Dermis microvascular lymphatic vessel endothelial cell (primary cell): ENCODE results near the gene NFE2L3. TPM values are rescaled to one million over a fixed set of nuclear protein-coding genes. Genes with fewer than 3 reads are reported as not detected.
A peak's percentile ranks its signal among the peaks of the same experiment; 100 is the strongest.
"Not testable (repeated sequence)": the region's sequence is repeated elsewhere in the genome, so short reads cannot be mapped to it uniquely, and the experiment has no call there.

Experiments used
- DNase-seq, 2 donors: peaks; one replicate each; pipeline versions ENCODE4 v3.0.0 to v3.0.0-alpha.2; 2010; ENCODE audit warnings: low read depth in 2 of 2
- total RNA-seq: library from RNA; depleted of rRNA; stranded (reverse); fragments of >200 nt; gene quantifications from 2 replicates; pipeline ENCODE4 v1.2.1, GENCODE V29; 2014

NFE2L3 gene
- total RNA-seq, 1 donor from 2014 or later: 16.2 TPM

GRCh38 chr7:26186364-26187311 is 34.6 kb downstream of the NFE2L3 start:
- no peak for DNase-seq

- DNase-seq: no peak
These were observed 35.6 kb downstream of the NFE2L3 start for GRCh38 chr7:26187380-26188205.

- no peak for DNase-seq
These were observed 36.4 kb downstream of the NFE2L3 start for GRCh38 chr7:26188206-26188956.

- DNase-seq: no peak
These were observed 37.1 kb downstream of the NFE2L3 start for GRCh38 chr7:26188957-26189541.

GRCh38 chr7:26189697-26190096 is 37.7 kb downstream of the NFE2L3 start:
- no peak for DNase-seq

- DNase-seq: no peak
These were observed 38.4 kb downstream of the NFE2L3 start for GRCh38 chr7:26190417-26190869.

GRCh38 chr7:26191233-26191973 is 39.4 kb downstream of the NFE2L3 start:
- no peak for DNase-seq

- DNase-seq: no peak
These were observed 40.0 kb downstream of the NFE2L3 start for GRCh38 chr7:26191974-26192479.

GRCh38 chr7:26192485-26193087 is 40.6 kb downstream of the NFE2L3 start:
- peak in 1 of 2 donors; percentile 62 for DNase-seq

GRCh38 chr7:26193432-26194207 is 41.6 kb downstream of the NFE2L3 start:
- no peak for DNase-seq

- DNase-seq: not testable (repeated sequence)
These were observed 42.8 kb downstream of the NFE2L3 start for GRCh38 chr7:26194764-26195163.

- no peak for DNase-seq
These were observed 43.2 kb downstream of the NFE2L3 start for GRCh38 chr7:26195182-26195581.

GRCh38 chr7:26195867-26196657 is 44.1 kb downstream of the NFE2L3 start:
- no peak for DNase-seq

GRCh38 chr7:26197153-26198115 is 45.4 kb downstream of the NFE2L3 start:
- no peak for DNase-seq

- peak in 1 of 2 donors; percentile 44 for DNase-seq
These were observed 46.3 kb downstream of the NFE2L3 start for GRCh38 chr7:26198133-26198780.

- no peak for DNase-seq
These were observed 46.8 kb downstream of the NFE2L3 start for GRCh38 chr7:26198781-26199169.
